Epithelial cell of proximal tubule (primary cell): ENCODE data around the gene SPATA25. TPM values are rescaled to one million over a fixed set of nuclear protein-coding genes. Genes with fewer than 3 reads are reported as not detected.

ENCODE experiments used
- DNase-seq: peaks from one replicate; pipeline ENCODE4 v3.0.0-alpha.2; 2011; ENCODE audit warnings: low read depth
- H3K4me3 ChIP-seq: 2 replicates; pipeline ENCODE4 v1.5.1; 2011; ENCODE audit warnings: low read depth, mild to moderate bottlenecking, low read length
- total RNA-seq: library from RNA; depleted of rRNA; stranded (reverse); fragments of >200 nt; gene quantifications from 2 replicates; pipeline ENCODE4 v1.2.3, GENCODE V29; 2015
- TF ChIP-seq, protein P1 (sequence below): conservative IDR thresholded peaks from 2 replicates; pipeline ENCODE4 v1.5.1; 2012; ENCODE audit warnings: low read depth, mild to moderate bottlenecking, low read length

Gene SPATA25
- total RNA-seq, 1 donor from 2014 or later = not detected

DNA sequence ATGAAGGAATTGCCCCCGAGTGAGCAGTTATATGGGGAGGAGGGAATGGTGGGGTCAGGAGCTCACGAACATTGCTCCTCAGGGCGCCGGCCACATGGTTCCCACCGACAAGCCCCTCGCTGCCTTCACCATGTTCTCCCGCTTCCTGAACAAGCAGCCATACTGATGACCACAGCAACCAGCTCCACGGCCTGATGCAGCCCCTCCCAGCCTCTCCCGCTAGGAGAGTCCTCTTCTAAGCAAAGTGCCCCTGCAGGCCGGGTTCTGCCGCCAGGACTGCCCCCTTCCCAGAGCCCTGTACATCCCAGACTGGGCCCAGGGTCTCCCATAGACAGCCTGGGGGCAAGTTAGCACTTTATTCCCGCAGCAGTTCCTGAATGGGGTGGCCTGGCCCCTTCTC, 10.9 kb upstream of the SPATA25 start:
- no peak overlapping the region for H3K4me3 ChIP-seq
- DNase-seq = no peak
- TF ChIP-seq, protein P1, sequence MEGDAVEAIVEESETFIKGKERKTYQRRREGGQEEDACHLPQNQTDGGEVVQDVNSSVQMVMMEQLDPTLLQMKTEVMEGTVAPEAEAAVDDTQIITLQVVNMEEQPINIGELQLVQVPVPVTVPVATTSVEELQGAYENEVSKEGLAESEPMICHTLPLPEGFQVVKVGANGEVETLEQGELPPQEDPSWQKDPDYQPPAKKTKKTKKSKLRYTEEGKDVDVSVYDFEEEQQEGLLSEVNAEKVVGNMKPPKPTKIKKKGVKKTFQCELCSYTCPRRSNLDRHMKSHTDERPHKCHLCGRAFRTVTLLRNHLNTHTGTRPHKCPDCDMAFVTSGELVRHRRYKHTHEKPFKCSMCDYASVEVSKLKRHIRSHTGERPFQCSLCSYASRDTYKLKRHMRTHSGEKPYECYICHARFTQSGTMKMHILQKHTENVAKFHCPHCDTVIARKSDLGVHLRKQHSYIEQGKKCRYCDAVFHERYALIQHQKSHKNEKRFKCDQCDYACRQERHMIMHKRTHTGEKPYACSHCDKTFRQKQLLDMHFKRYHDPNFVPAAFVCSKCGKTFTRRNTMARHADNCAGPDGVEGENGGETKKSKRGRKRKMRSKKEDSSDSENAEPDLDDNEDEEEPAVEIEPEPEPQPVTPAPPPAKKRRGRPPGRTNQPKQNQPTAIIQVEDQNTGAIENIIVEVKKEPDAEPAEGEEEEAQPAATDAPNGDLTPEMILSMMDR = no peak

DNA sequence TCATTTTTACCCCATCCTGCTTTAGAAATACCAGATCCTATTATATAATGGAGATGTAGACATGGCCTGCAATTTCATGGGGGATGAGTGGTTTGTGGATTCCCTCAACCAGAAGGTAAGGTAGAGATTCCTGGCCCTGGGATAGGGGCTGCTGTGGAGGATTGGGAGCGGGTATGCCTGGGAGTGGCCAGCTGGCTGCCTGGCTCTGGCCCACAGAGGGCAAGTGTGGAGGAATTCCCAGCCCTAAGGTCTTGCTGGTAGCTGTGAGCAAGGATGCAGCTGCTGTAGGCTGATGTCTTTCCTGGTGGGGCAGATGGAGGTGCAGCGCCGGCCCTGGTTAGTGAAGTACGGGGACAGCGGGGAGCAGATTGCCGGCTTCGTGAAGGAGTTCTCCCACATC, 10.3 kb upstream of the SPATA25 start:
- no peak overlapping the region for H3K4me3 ChIP-seq
- TF ChIP-seq, protein P1 = no peak
- no peak for DNase-seq

DNA sequence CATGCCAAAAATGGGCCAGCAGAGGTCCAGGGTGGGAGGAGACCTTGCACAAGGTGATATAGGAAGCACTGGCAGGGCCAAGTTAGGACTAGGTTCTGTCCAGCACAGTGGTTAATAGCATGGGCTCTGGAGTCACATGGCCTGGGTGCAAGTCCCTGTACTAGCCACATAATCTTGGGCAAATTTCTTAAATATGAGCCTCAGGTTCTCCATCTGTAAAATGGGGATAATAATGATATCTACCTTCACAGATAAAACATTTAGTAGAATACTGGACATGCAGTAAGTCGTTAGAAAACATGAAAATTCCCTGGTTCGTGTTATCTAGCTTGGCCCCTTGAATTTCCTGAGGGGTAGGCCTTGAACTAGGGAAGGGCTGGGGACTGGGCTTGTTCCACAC, 9.9 kb upstream of the SPATA25 start:
- no peak for DNase-seq
- H3K4me3 ChIP-seq = no peak overlapping the region
- TF ChIP-seq, protein P1 = no peak

DNA sequence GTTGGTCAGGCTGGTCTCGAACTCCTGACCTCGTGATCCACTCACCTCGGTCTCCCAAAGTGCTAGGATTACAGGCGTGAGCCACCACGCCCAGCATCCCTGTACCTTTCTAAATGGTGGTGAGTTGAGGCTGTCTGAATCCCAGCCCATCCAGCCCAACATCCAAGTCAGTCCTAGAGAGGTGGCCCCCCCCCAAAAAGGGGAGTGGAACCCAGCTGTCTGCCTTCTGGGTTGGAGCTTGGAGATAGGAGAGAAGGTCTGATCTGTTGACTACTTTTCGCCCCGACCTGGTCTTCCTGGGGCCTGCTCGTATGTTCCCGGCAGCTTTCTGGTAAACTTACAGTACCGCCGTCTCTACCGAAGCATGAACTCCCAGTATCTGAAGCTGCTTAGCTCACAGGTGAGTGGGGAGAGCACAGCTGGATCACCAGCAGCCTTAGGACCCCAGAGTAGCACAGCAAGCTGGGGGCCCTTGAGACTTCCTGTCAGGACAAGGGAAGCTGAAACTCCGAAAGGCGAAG, 9.3 kb upstream of the SPATA25 start:
- no peak overlapping the region for H3K4me3 ChIP-seq
- TF ChIP-seq, protein P1 = no peak
- no peak for DNase-seq

DNA sequence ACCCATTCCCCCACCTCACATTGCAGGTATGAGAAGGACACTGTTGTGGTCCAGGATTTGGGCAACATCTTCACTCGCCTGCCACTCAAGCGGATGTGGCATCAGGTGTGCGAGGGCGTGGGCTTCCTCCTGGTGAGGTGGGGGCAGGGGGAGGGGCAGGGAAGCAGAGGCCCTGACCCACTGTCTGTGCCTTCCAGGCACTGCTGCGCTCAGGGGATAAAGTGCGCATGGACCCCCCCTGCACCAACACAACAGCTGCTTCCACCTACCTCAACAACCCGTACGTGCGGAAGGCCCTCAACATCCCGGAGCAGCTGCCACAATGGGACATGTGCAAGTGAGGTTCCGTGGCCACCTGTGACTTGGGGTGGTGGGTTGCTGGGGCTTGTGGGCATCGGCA, 7.4 kb upstream of the SPATA25 start:
- no peak for DNase-seq
- TF ChIP-seq, protein P1 = no peak
- H3K4me3 ChIP-seq = no peak overlapping the region

DNA sequence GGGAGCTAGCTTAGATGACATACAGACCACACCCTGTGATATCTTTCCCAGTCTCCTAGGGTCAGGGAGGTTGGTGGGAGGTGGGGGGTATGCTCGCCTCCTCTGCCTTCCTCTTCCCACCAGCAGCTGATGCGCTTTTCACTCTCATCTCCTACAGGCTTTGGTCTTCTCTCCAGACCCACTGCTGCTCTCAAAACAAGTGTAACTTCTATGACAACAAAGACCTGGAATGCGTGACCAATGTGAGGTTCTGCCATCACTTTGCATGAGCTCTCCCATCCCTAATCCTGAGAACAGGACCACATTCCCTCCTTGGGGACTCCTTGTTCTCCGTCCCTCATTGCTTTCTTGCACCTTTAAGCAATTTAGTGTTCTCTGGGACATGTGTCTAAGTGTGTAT, 6.4 kb upstream of the SPATA25 start:
- TF ChIP-seq, protein P1 = no peak
- DNase-seq = no peak
- no peak overlapping the region for H3K4me3 ChIP-seq

DNA sequence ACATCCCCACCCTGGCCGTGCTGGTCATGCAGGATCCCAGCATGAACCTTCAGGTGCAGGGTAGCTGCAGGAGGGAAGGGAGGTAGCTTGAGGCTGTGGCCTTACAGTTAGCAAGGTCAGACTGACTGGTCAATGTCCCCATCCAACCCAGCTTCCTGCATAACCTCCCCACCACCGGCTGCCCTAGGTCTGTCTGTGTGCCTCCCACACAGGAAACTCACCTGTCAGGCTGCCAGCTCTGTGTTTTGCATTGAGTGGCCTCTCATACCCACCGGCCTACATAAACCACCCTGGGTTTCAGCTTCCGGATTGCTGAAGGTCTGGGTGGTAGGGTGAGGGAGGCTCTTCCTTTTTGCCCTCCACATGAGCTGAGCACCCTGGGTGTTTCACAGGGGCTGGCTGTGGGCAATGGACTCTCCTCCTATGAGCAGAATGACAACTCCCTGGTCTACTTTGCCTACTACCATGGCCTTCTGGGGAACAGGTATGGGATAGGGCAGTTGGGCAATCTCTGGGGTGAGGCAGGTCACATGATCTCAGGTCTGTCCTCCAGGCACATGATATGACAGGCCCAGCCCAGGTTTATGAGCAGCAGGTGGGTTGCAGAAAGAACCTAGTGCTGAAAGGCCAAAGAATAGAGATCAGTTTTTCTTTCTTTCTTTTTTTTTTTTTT, 5.5 kb upstream of the SPATA25 start:
- TF ChIP-seq, protein P1 = no peak
- DNase-seq = no peak
- peak overlapping the region; percentile 87 for H3K4me3 ChIP-seq
